Smooth muscle cell (in vitro differentiated cells): Measurements from ENCODE around the gene RABGAP1L. TPM values are rescaled to one million over a fixed set of nuclear protein-coding genes. Genes with fewer than 3 reads are reported as not detected.
"Not testable (repeated sequence)": the region's sequence is repeated elsewhere in the genome, so short reads cannot be mapped to it uniquely, and the experiment has no call there.

ENCODE experiments used
- DNase-seq: peaks from one replicate; lab custom pipeline; 2025; ENCODE audit not compliant: unreplicated experiment; lab: John Stamatoyannopoulos, UW
- H2AFZ ChIP-seq: fragments of 200-600 bp; sonication (generic); 2 replicates; pipeline ENCODE4 v1.6.0; 2016; ENCODE audit warnings: antibody characterized with exemption, low read depth, mild to moderate bottlenecking
- H3F3A ChIP-seq: fragments of 200-600 bp; sonication (generic); 2 replicates; pipeline ENCODE4 v1.6.0; 2017; ENCODE audit warnings: antibody characterized with exemption, low read depth
- H3K27ac ChIP-seq: fragments of 200-600 bp; sonication (generic); 2 replicates; pipeline ENCODE4 v1.5.1; 2016; ENCODE audit warnings: low read depth, mild to moderate bottlenecking
- H3K27me3 ChIP-seq: fragments of 200-600 bp; sonication (generic); 2 replicates; pipeline ENCODE4 v1.6.1; 2016; ENCODE audit warnings: low read depth, mild to moderate bottlenecking
- H3K36me3 ChIP-seq: fragments of 200-600 bp; sonication (generic); 2 replicates; pipeline ENCODE4 v1.5.1; 2016; ENCODE audit warnings: low read depth
- H3K4me1 ChIP-seq: fragments of 200-600 bp; sonication (generic); 2 replicates; pipeline ENCODE4 v1.5.1; 2016; ENCODE audit warnings: low read depth
- H3K4me2 ChIP-seq: fragments of 200-600 bp; sonication (generic); 2 replicates; pipeline ENCODE4 v1.6.0; 2016; ENCODE audit warnings: mild to moderate bottlenecking
- H3K4me3 ChIP-seq: fragments of 200-600 bp; sonication (generic); 2 replicates; pipeline ENCODE4 v1.5.1; 2016; ENCODE audit warnings: mild to moderate bottlenecking
- H3K79me2 ChIP-seq: fragments of 200-600 bp; sonication (generic); 2 replicates; pipeline ENCODE4 v1.6.0; 2016; ENCODE audit warnings: low read depth, mild to moderate bottlenecking
- H3K9ac ChIP-seq: fragments of 200-600 bp; sonication (generic); 2 replicates; pipeline ENCODE4 v1.6.0; 2016; ENCODE audit warnings: low read depth
- H3K9me3 ChIP-seq: fragments of 200-600 bp; sonication (generic); replicated peaks from 2 replicates; pipeline ENCODE4 v1.5.1; 2016; ENCODE audit warnings: low read depth
- H4K20me1 ChIP-seq: fragments of 200-600 bp; sonication (generic); 2 replicates; pipeline ENCODE4 v1.6.0; 2016; ENCODE audit warnings: low read depth
- WGBS: methylation state at CpG from one replicate; pipeline ENCODE4 v1.1.7; 2016; ENCODE audit warnings: low lambda C conversion rate; 5-methylcytosine and 5-hydroxymethylcytosine counted together
- polyA plus RNA-seq: library from polyadenylated mRNA; unstranded; fragments of >200 nt; fragmentation: Nextera tagmentation; extraction: Ambion mirVana; gene quantifications from 2 replicates; pipeline ENCODE4 v1.2.1, GENCODE V29; 2016
- total RNA-seq: library from RNA; depleted of rRNA; stranded (reverse); fragments of >200 nt; gene quantifications from 2 replicates; pipeline ENCODE4 v1.2.3, GENCODE V29; 2014
- TF ChIP-seq, protein P1 (sequence below): fragments of 200-600 bp; sonication (generic); IDR thresholded peaks from 2 replicates; pipeline ENCODE4 v1.5.1; 2017; ENCODE audit warnings: borderline replicate concordance, mild to moderate bottlenecking, antibody characterized with exemption; ENCODE audit not compliant: insufficient read depth, poor library complexity, severe bottlenecking

Gene RABGAP1L
- total and polyA plus RNA-seq, 2 experiments from 2014 or later = 4.8 to 24.7 TPM

DNA sequence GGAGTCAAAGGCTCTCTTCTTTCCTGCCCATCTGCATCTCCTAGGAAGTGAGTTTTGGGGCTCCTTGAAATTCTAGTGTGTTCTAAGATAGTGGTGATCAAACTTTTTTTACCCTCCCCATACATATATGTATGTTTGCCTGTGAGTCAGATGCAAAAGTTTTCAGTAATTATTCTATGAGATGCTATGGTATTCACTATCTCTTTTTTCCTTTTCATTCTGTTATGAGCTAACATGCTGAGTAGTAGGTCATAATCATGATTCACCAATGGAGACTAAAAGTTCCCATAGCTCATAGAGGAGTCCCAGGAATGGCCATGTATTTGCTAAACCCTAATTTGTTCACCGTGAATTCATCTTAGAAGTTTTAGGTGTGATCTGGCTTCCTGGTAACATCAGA is 424.0 kb downstream of the RABGAP1L start:
- TF ChIP-seq, protein P1, sequence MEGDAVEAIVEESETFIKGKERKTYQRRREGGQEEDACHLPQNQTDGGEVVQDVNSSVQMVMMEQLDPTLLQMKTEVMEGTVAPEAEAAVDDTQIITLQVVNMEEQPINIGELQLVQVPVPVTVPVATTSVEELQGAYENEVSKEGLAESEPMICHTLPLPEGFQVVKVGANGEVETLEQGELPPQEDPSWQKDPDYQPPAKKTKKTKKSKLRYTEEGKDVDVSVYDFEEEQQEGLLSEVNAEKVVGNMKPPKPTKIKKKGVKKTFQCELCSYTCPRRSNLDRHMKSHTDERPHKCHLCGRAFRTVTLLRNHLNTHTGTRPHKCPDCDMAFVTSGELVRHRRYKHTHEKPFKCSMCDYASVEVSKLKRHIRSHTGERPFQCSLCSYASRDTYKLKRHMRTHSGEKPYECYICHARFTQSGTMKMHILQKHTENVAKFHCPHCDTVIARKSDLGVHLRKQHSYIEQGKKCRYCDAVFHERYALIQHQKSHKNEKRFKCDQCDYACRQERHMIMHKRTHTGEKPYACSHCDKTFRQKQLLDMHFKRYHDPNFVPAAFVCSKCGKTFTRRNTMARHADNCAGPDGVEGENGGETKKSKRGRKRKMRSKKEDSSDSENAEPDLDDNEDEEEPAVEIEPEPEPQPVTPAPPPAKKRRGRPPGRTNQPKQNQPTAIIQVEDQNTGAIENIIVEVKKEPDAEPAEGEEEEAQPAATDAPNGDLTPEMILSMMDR = no peak
- Histone ChIP-seq H3K27ac (no peak overlapping the region), H3K4me2 (no peak overlapping the region), H4K20me1 (no peaks in the 10 kb centered on the region), H2AFZ (no peak overlapping the region), H3K9ac (no peak overlapping the region), H3K4me3 (no peak overlapping the region), H3K9me3 (peaks cover 1% of the 10 kb centered on the region), H3K36me3 (no peaks in the 10 kb centered on the region), H3K4me1 (no peaks in the 10 kb centered on the region), H3K27me3 (no peaks in the 10 kb centered on the region), H3K79me2 (no peaks in the 10 kb centered on the region), H3F3A (no peaks in the 10 kb centered on the region)
- DNase-seq = no peak
- WGBS = 91% methylated on average over 1 of the region's 1 CpG

- Histone ChIP-seq H3K9me3 (no peaks in the 10 kb centered on the region), H3K4me1 (no peaks in the 10 kb centered on the region), H3K79me2 (no peaks in the 10 kb centered on the region), H2AFZ (no peak overlapping the region), H4K20me1 (no peaks in the 10 kb centered on the region), H3K4me2 (no peak overlapping the region), H3K9ac (no peak overlapping the region), H3K4me3 (no peak overlapping the region), H3K27me3 (no peaks in the 10 kb centered on the region), H3K36me3 (no peaks in the 10 kb centered on the region), H3K27ac (no peak overlapping the region), H3F3A (no peaks in the 10 kb centered on the region)
- 94% methylated on average over 1 of the region's 1 CpG for WGBS
- TF ChIP-seq, protein P1 = no peak
- DNase-seq = no peak
Observed at GRCh38 chr1:174584071-174584470, 424.8 kb downstream of the RABGAP1L start.

- H3K27me3 ChIP-seq, H3K4me3 ChIP-seq, H3K4me2 ChIP-seq, H3K9ac ChIP-seq, H3K27ac ChIP-seq, H3K79me2 ChIP-seq, DNase-seq, H3K4me1 ChIP-seq, H3K9me3 ChIP-seq, H3F3A ChIP-seq, H2AFZ ChIP-seq, H3K36me3 ChIP-seq, H4K20me1 ChIP-seq: not testable (repeated sequence)
Observed at GRCh38 chr1:174588618-174589017, 429.3 kb downstream of the RABGAP1L start.

GRCh38 chr1:174605198-174605597 is 445.9 kb downstream of the RABGAP1L start:
- Histone ChIP-seq H3K4me3 (no peak overlapping the region), H3K36me3 (no peaks in the 10 kb centered on the region), H3K4me2 (no peak overlapping the region), H3K79me2 (no peaks in the 10 kb centered on the region), H3K27ac (no peak overlapping the region), H3K9me3 (no peaks in the 10 kb centered on the region), H3F3A (no peaks in the 10 kb centered on the region), H3K4me1 (no peaks in the 10 kb centered on the region), H4K20me1 (no peaks in the 10 kb centered on the region), H2AFZ (no peak overlapping the region), H3K27me3 (no peaks in the 10 kb centered on the region), H3K9ac (no peak overlapping the region)
- WGBS = 79% methylated on average over 1 of the region's 1 CpG
- DNase-seq = no peak
- TF ChIP-seq, protein P1 = no peak
